Large intestine (tissue), 3 donors: ENCODE data around the gene HUWE1. TPM values are rescaled to one million over a fixed set of nuclear protein-coding genes. Genes with fewer than 3 reads are reported as not detected.

ENCODE experiments used
- DNase-seq, 2 donors: peaks; one replicate each; pipeline versions ENCODE4 v3.0.0 to v3.0.0-alpha.2; 2013
- H3K27ac ChIP-seq: one replicate; pipeline ENCODE4 v1.5.1; 2013; ENCODE audit warnings: low read length
- H3K27me3 ChIP-seq: 2 replicates; pipeline ENCODE4 v1.6.1; 2013; ENCODE audit warnings: low read length; ENCODE audit not compliant: control insufficient read depth, insufficient read depth
- H3K36me3 ChIP-seq: 2 replicates; pipeline ENCODE4 v1.6.1; 2013; ENCODE audit warnings: low read length; ENCODE audit not compliant: control insufficient read depth, insufficient read depth
- H3K4me1 ChIP-seq: one replicate; pipeline ENCODE4 v1.6.1; 2013; ENCODE audit warnings: low read length; ENCODE audit not compliant: control insufficient read depth, insufficient read depth
- H3K4me3 ChIP-seq: one replicate; pipeline ENCODE4 v1.5.1; 2013; ENCODE audit warnings: low read length
- H3K9me3 ChIP-seq: one replicate; pipeline ENCODE4 v1.6.1; 2013; ENCODE audit warnings: mild to moderate bottlenecking, low read depth, low read length, moderate library complexity; ENCODE audit not compliant: control insufficient read depth
- WGBS: methylation state at CpG from one replicate; pipeline ENCODE4 v1.1.5; 2013; ENCODE audit warnings: low lambda C conversion rate; ENCODE audit not compliant: insufficient coverage; 5-methylcytosine and 5-hydroxymethylcytosine counted together
- polyA plus RNA-seq: library from polyadenylated mRNA; unstranded; fragments of 120-200 nt; gene quantifications from one replicate; pipeline ENCODE4 v1.2.1, GENCODE V29; 2013

HUWE1 gene
- polyA plus RNA-seq, 1 donor = 115 TPM

- H3K4me3 ChIP-seq = no peak overlapping the region
- H3K27ac ChIP-seq = no peak overlapping the region
- DNase-seq = peak in 1 of 2 donors; percentile 2
- H3K36me3 ChIP-seq = no peaks in the 10 kb centered on the region
- WGBS = no CpG with 5 or more reads among the region's 2 CpGs
- no peaks in the 10 kb centered on the region for H3K9me3 ChIP-seq
- H3K27me3 ChIP-seq = no peaks in the 10 kb centered on the region
- no peaks in the 10 kb centered on the region for H3K4me1 ChIP-seq
Measured at GRCh38 chrX:53717205-53717604, 30.7 kb upstream of the HUWE1 start.

- Histone ChIP-seq H3K9me3 (no peaks in the 10 kb centered on the region), H3K27me3 (no peaks in the 10 kb centered on the region), H3K4me3 (no peak overlapping the region), H3K36me3 (no peaks in the 10 kb centered on the region), H3K27ac (no peak overlapping the region), H3K4me1 (no peaks in the 10 kb centered on the region)
- DNase-seq = peak in 1 of 2 donors; percentile 3
- no CpG with 5 or more reads among the region's 4 CpGs for WGBS
Measured at GRCh38 chrX:53716328-53717088, 30.0 kb upstream of the HUWE1 start.

- H3K27me3 ChIP-seq = no peaks in the 10 kb centered on the region
- no peaks in the 10 kb centered on the region for H3K9me3 ChIP-seq
- H3K27ac ChIP-seq = no peak overlapping the region
- WGBS = no CpG with 5 or more reads among the region's 3 CpGs
- no peak for DNase-seq
- H3K36me3 ChIP-seq = no peaks in the 10 kb centered on the region
- no peaks in the 10 kb centered on the region for H3K4me1 ChIP-seq
- H3K4me3 ChIP-seq = no peak overlapping the region
Measured at GRCh38 chrX:53715346-53715924, 28.9 kb upstream of the HUWE1 start.

- no peaks in the 10 kb centered on the region for H3K4me1 ChIP-seq
- no peaks in the 10 kb centered on the region for H3K9me3 ChIP-seq
- no CpG with 5 or more reads among the region's 4 CpGs for WGBS
- H3K4me3 ChIP-seq = no peak overlapping the region
- peak in 1 of 2 donors; percentile 1 for DNase-seq
- H3K27ac ChIP-seq = no peak overlapping the region
- no peaks in the 10 kb centered on the region for H3K36me3 ChIP-seq
- H3K27me3 ChIP-seq = no peaks in the 10 kb centered on the region
Measured at GRCh38 chrX:53714580-53715345, 28.2 kb upstream of the HUWE1 start.

GRCh38 chrX:53713987-53714579 lies 27.6 kb upstream of the HUWE1 start:
- Histone ChIP-seq H3K9me3 (no peaks in the 10 kb centered on the region), H3K27me3 (no peaks in the 10 kb centered on the region), H3K36me3 (no peaks in the 10 kb centered on the region), H3K4me3 (no peak overlapping the region), H3K4me1 (no peaks in the 10 kb centered on the region), H3K27ac (no peak overlapping the region)
- WGBS = no CpG with 5 or more reads among the region's 6 CpGs
- DNase-seq = no peak

GRCh38 chrX:53711436-53711835 lies 24.9 kb upstream of the HUWE1 start:
- H3K4me3 ChIP-seq = no peak overlapping the region
- DNase-seq = no peak
- WGBS = no CpG with 5 or more reads among the region's 6 CpGs
- H3K4me1 ChIP-seq = no peaks in the 10 kb centered on the region
- H3K27ac ChIP-seq = no peak overlapping the region
- H3K27me3 ChIP-seq = no peaks in the 10 kb centered on the region
- H3K36me3 ChIP-seq = no peaks in the 10 kb centered on the region
- no peaks in the 10 kb centered on the region for H3K9me3 ChIP-seq

GRCh38 chrX:53704854-53705253 lies 18.3 kb upstream of the HUWE1 start:
- no peaks in the 10 kb centered on the region for H3K9me3 ChIP-seq
- no peak overlapping the region for H3K4me3 ChIP-seq
- H3K27me3 ChIP-seq = no peaks in the 10 kb centered on the region
- H3K36me3 ChIP-seq = no peaks in the 10 kb centered on the region
- H3K4me1 ChIP-seq = no peaks in the 10 kb centered on the region
- H3K27ac ChIP-seq = no peak overlapping the region
- WGBS = no CpG with 5 or more reads among the region's 3 CpGs
- DNase-seq = no peak

GRCh38 chrX:53704294-53704693 lies 17.8 kb upstream of the HUWE1 start:
- DNase-seq = no peak
- Histone ChIP-seq H3K4me1 (no peaks in the 10 kb centered on the region), H3K27me3 (no peaks in the 10 kb centered on the region), H3K4me3 (no peak overlapping the region), H3K27ac (no peak overlapping the region), H3K9me3 (no peaks in the 10 kb centered on the region), H3K36me3 (no peaks in the 10 kb centered on the region)
- no CpG with 5 or more reads among the region's 4 CpGs for WGBS

- DNase-seq = peak in 1 of 2 donors; percentile 21
- WGBS = 0% methylated on average over 1 of the region's 10 CpGs
- no peak overlapping the region for H3K4me3 ChIP-seq
- H3K4me1 ChIP-seq = no peaks in the 10 kb centered on the region
- no peaks in the 10 kb centered on the region for H3K36me3 ChIP-seq
- H3K27me3 ChIP-seq = no peaks in the 10 kb centered on the region
- H3K9me3 ChIP-seq = no peaks in the 10 kb centered on the region
- no peak overlapping the region for H3K27ac ChIP-seq
Measured at GRCh38 chrX:53695946-53696549, 9.5 kb upstream of the HUWE1 start.

- H3K4me3 ChIP-seq = no peak overlapping the region
- no peaks in the 10 kb centered on the region for H3K9me3 ChIP-seq
- no peaks in the 10 kb centered on the region for H3K4me1 ChIP-seq
- H3K27me3 ChIP-seq = no peaks in the 10 kb centered on the region
- no peak for DNase-seq
- H3K36me3 ChIP-seq = no peaks in the 10 kb centered on the region
- H3K27ac ChIP-seq = no peak overlapping the region
- no CpG with 5 or more reads among the region's 1 CpG for WGBS
Measured at GRCh38 chrX:53694642-53695041, 8.1 kb upstream of the HUWE1 start.
